ENCODE results near the gene RABGEF1.
"Not testable (repeated sequence)": the region's sequence is repeated elsewhere in the genome, so short reads cannot be mapped to it uniquely, and the experiment has no call there.

RABGEF1 gene

GRCh38 chr7:66766041-66766440, 25.5 kb downstream of the RABGEF1 start:
- no peak for DNase-seq

GRCh38 chr7:66767486-66767885, 27.0 kb downstream of the RABGEF1 start:
- not testable (repeated sequence) for DNase-seq

- no peak for DNase-seq
Measured at GRCh38 chr7:66768865-66769832, 28.6 kb downstream of the RABGEF1 start.

GRCh38 chr7:66769833-66770512, 29.4 kb downstream of the RABGEF1 start:
- peak in 1 of 5 experiments; percentile 35 for DNase-seq

GRCh38 chr7:66771795-66772194, 31.3 kb downstream of the RABGEF1 start:
- no peak for DNase-seq

- not testable (repeated sequence) for DNase-seq
Measured at GRCh38 chr7:66773744-66774143, 33.2 kb downstream of the RABGEF1 start.

- DNase-seq, result not testable (repeated sequence)
Measured at GRCh38 chr7:66776383-66776782, 35.9 kb downstream of the RABGEF1 start.

- no peak for DNase-seq
Measured at GRCh38 chr7:66776800-66777442, 36.4 kb downstream of the RABGEF1 start.

GRCh38 chr7:66778201-66778600, 37.7 kb downstream of the RABGEF1 start:
- DNase-seq, result no peak

- DNase-seq, result no peak
Measured at GRCh38 chr7:66779669-66780409, 39.3 kb downstream of the RABGEF1 start.

GRCh38 chr7:66781408-66782090, 41.0 kb downstream of the RABGEF1 start:
- DNase-seq, result no peak

- DNase-seq, result not testable (repeated sequence)
Measured at GRCh38 chr7:66782875-66783274, 42.3 kb downstream of the RABGEF1 start.

GRCh38 chr7:66783887-66784595, 43.5 kb downstream of the RABGEF1 start:
- not testable (repeated sequence) for DNase-seq

GRCh38 chr7:66790196-66790595, 49.7 kb downstream of the RABGEF1 start:
- no peak for DNase-seq

GRCh38 chr7:66790725-66791124, 50.2 kb downstream of the RABGEF1 start:
- no peak for DNase-seq

GRCh38 chr7:66800591-66800990, 60.1 kb downstream of the RABGEF1 start:
- no peak for DNase-seq

GRCh38 chr7:66804001-66804400, 63.5 kb downstream of the RABGEF1 start:
- no peak for DNase-seq

- no peak for DNase-seq
Measured at GRCh38 chr7:66807736-66808135, 67.2 kb downstream of the RABGEF1 start.

- DNase-seq, result no peak
Measured at GRCh38 chr7:66810716-66811115, 70.2 kb downstream of the RABGEF1 start.

- not testable (repeated sequence) for DNase-seq
Measured at GRCh38 chr7:66815186-66815875, 74.8 kb downstream of the RABGEF1 start.

GRCh38 chr7:66815951-66816350, 75.4 kb downstream of the RABGEF1 start:
- DNase-seq, result no peak

Data from T-helper 2 cell (primary cell).